K562 (cell line): Measurements from ENCODE around the gene PCAT6. TPM values are rescaled to one million over a fixed set of nuclear protein-coding genes. Genes with fewer than 3 reads are reported as not detected.
A peak's percentile ranks its signal among the peaks of the same experiment; 100 is the strongest.

Experiments
- BCOR ChIP-seq: fragments of 450-650 bp; IDR thresholded peaks from 2 replicates; pipeline ENCODE4 v1.6.1; 2016
- C11orf30 ChIP-seq: fragments of 450-650 bp; IDR thresholded peaks from 2 replicates; pipeline ENCODE4 v1.6.1; 2016; ENCODE audit warnings: low read depth, mild to moderate bottlenecking
- CTBP1 ChIP-seq: fragments of 450-650 bp; IDR thresholded peaks from 2 replicates; pipeline ENCODE4 v1.6.1; 2016; ENCODE audit warnings: borderline replicate concordance
- HMGXB4 ChIP-seq: sonication (generic); formaldehyde crosslinking; IDR thresholded peaks from 2 replicates; pipeline ENCODE4 v1.8.1; 2023; ENCODE audit warnings: mild to moderate bottlenecking, missing genetic modification reagents
- KLF6 ChIP-seq: fragments of 250-450 bp; sonication (Bioruptor Pico); IDR thresholded peaks from 2 replicates; pipeline ENCODE4 v1.4.0; 2020; ENCODE audit warnings: mild to moderate bottlenecking, moderate library complexity, borderline replicate concordance
- LEF1 ChIP-seq: fragments of 450-650 bp; IDR thresholded peaks from 2 replicates; pipeline ENCODE4 v1.6.1; 2016; ENCODE audit warnings: mild to moderate bottlenecking
- NBN ChIP-seq: fragments of 450-650 bp; IDR thresholded peaks from 2 replicates; pipeline ENCODE4 v1.6.1; 2016; ENCODE audit warnings: low read depth, mild to moderate bottlenecking
- PHF21A ChIP-seq: fragments of 450-650 bp; IDR thresholded peaks from 2 replicates; pipeline ENCODE4 v1.6.1; 2017; ENCODE audit warnings: low read depth, borderline replicate concordance
- REST ChIP-seq, 2 experiments: fragments of 450-650 bp; formaldehyde crosslinking in 1 of 2; IDR thresholded peaks; 2 replicates each; pipeline versions ENCODE4 v1.4.0 to v1.6.1; 2014 to 2020; ENCODE audit warnings: mild to moderate bottlenecking in 2 of 2, borderline replicate concordance in 1 of 2, low read depth in 1 of 2
- SAP30 ChIP-seq: fragments of 200-600 bp; sonication (generic); IDR thresholded peaks from 2 replicates; pipeline ENCODE4 v1.6.1; 2012; ENCODE audit warnings: borderline replicate concordance, low read depth, mild to moderate bottlenecking, moderate library complexity, low read length, control low read depth, inconsistent platforms; ENCODE audit not compliant: insufficient read depth, poor library complexity, severe bottlenecking
- SMARCC2 ChIP-seq: fragments of 450-650 bp; IDR thresholded peaks from 2 replicates; pipeline ENCODE4 v1.6.1; 2017; ENCODE audit warnings: antibody characterized with exemption, moderate library complexity, mild to moderate bottlenecking, low read depth
- ZKSCAN8 ChIP-seq: fragments of 200-800 bp; sonication (Bioruptor generic); IDR thresholded peaks from 2 replicates; pipeline ENCODE4 v1.6.1; 2016; ENCODE audit warnings: missing genetic modification characterization, missing compliant biosample characterization
- ZNF408 ChIP-seq: fragments of 250-450 bp; sonication (Bioruptor Pico); IDR thresholded peaks from 2 replicates; pipeline ENCODE4 v1.4.0; 2020; ENCODE audit warnings: low read depth, mild to moderate bottlenecking, moderate library complexity
- ZNF780A ChIP-seq: fragments of 250-450 bp; sonication (Bioruptor Pico); IDR thresholded peaks from 2 replicates; pipeline ENCODE4 v1.5.0; 2021; ENCODE audit warnings: mild to moderate bottlenecking
- polyA plus RNA-seq, 8 experiments: library from polyadenylated mRNA; depleted of rRNA in 4 of 8; stranded (reverse) in 5 of 8; unstranded in 3 of 8; fragments of >200 nt; fragmentation: Nextera tagmentation in 2 of 8; fragmentation: Illumina TruSeq in 1 of 8; extraction: Ambion mirVana in 2 of 8; extraction: Trizol in 1 of 8; gene quantifications; 2 replicates each; pipeline versions ENCODE4 v1.2.1 to v1.2.3, GENCODE V29; 2011 to 2014; ENCODE audit warnings: inconsistent platforms in 1 of 8, missing spikeins in 1 of 8
- total RNA-seq, 7 experiments: library from RNA; depleted of rRNA in 6 of 7; stranded (reverse); fragments of >200 nt in 6 of 7; fragmentation: Illumina TruSeq in 2 of 7; extraction: Trizol in 2 of 7; gene quantifications; 2 replicates each; pipeline versions ENCODE4 v1.2.1 to v1.2.3, GENCODE V29; 2011 to 2021; ENCODE audit warnings: low replicate concordance in 1 of 7

PCAT6 gene
- total and polyA plus RNA-seq, 9 of the 15 experiments (the other 6 are each of a cell fraction or from before 2014, with no cell fraction given): 0.25 to 2.4 (median 0.54) TPM; not detected in 1

GRCh38 chr1:202810615-202811295 lies at the start of gene PCAT6 (continued):
- TF ChIP-seq REST (IDR thresholded peaks at IDR 0.05; ENCODE audit: borderline replicate concordance): 0 out of 2 replicates have a peak, but pooled peaks have one; percentile 33
- no peak for TF ChIP-seq REST (CRISPR knock-in tag; IDR thresholded peaks at IDR 0.05; ENCODE audit: low read depth)
- no peak for TF ChIP-seq ZNF780A
- peak; percentile 87 for TF ChIP-seq CTBP1
- TF ChIP-seq ZNF408 (CRISPR knock-in tag): no peak
- no peak for TF ChIP-seq ZKSCAN8 (CRISPR knock-in tag)
- peak; percentile 78; the same call in 1 of the 2 replicates for TF ChIP-seq NBN
- TF ChIP-seq LEF1: 0 out of 2 replicates have a peak, but pooled peaks have one; percentile 31
- no peak for TF ChIP-seq KLF6 (CRISPR knock-in tag)
- TF ChIP-seq C11orf30: no peak
- peak; percentile 64; the same call in 1 of the 2 replicates for TF ChIP-seq PHF21A
- TF ChIP-seq SMARCC2: no peak
- TF ChIP-seq HMGXB4 (CRISPR knock-in tag): no peak
- no peak for TF ChIP-seq BCOR
- peak; percentile 94 for TF ChIP-seq SAP30
